Amygdala (tissue), 56 donors: ENCODE measurements around the gene GAB1.

ENCODE experiments used
- DNase-seq, 56 donors: peaks; one replicate each; lab custom pipeline; 2025; lab: John Stamatoyannopoulos, UW

GAB1 gene

GRCh38 chr4:143407474-143407873, 70.8 kb downstream of the GAB1 start:
- DNase-seq, result no peak

GRCh38 chr4:143407888-143408287, 71.2 kb downstream of the GAB1 start:
- no peak for DNase-seq

GRCh38 chr4:143410015-143410414, 73.3 kb downstream of the GAB1 start:
- DNase-seq, result no peak

- DNase-seq, result peak in 34 of 56 donors; percentile 12 to 94 (median 58)
These were observed 75.1 kb downstream of the GAB1 start for GRCh38 chr4:143411527-143412419.

- DNase-seq, result no peak
These were observed 75.7 kb downstream of the GAB1 start for GRCh38 chr4:143412420-143412758.

GRCh38 chr4:143417679-143418403, 81.2 kb downstream of the GAB1 start:
- DNase-seq, result no peak

GRCh38 chr4:143420227-143420626, 83.6 kb downstream of the GAB1 start:
- no peak for DNase-seq

- no peak for DNase-seq
These were observed 84.9 kb downstream of the GAB1 start for GRCh38 chr4:143421609-143422008.

GRCh38 chr4:143424276-143424675, 87.6 kb downstream of the GAB1 start:
- DNase-seq, result no peak

GRCh38 chr4:143431526-143432257, 95.0 kb downstream of the GAB1 start:
- DNase-seq, result no peak

GRCh38 chr4:143432258-143432591, 95.5 kb downstream of the GAB1 start:
- no peak for DNase-seq

- DNase-seq, result no peak
These were observed 96.6 kb downstream of the GAB1 start for GRCh38 chr4:143433231-143433630.

- DNase-seq, result no peak
These were observed 99.3 kb downstream of the GAB1 start for GRCh38 chr4:143435955-143436354.

GRCh38 chr4:143437476-143437875, 100.8 kb downstream of the GAB1 start:
- no peak for DNase-seq

- no peak for DNase-seq
These were observed 101.3 kb downstream of the GAB1 start for GRCh38 chr4:143437937-143438336.

- no peak for DNase-seq
These were observed 102.0 kb downstream of the GAB1 start for GRCh38 chr4:143438710-143439109.

GRCh38 chr4:143441109-143441508, 104.4 kb downstream of the GAB1 start:
- no peak for DNase-seq

GRCh38 chr4:143441678-143442077, 105.0 kb downstream of the GAB1 start:
- DNase-seq, result peak in 20 of 56 donors; percentile 1 to 58 (median 15)

GRCh38 chr4:143443728-143444127, 107.1 kb downstream of the GAB1 start:
- no peak for DNase-seq

- DNase-seq, result no peak
These were observed 114.5 kb downstream of the GAB1 start for GRCh38 chr4:143451186-143451585.

- DNase-seq, result no peak
These were observed 118.5 kb downstream of the GAB1 start for GRCh38 chr4:143455211-143455610.
